Tibial artery (tissue), 4 donors: Measurements from ENCODE around the gene CCDC181.
"Not testable (repeated sequence)": the region's sequence is repeated elsewhere in the genome, so short reads cannot be mapped to it uniquely, and the experiment has no call there.

Source experiments
- DNase-seq, 2 donors: peaks; one replicate each; pipeline ENCODE4 v3.0.0-alpha.2; 2019
- H3K27ac ChIP-seq, 2 donors: fragments of 200-600 bp; sonication (generic) in 1 of 2; 1 replicate in 1 of 2; 2 replicates in 1 of 2; pipeline ENCODE4 v1.5.1; 2018 to 2019; ENCODE audit warnings: mild to moderate bottlenecking in 1 of 2
- H3K27me3 ChIP-seq, 2 donors: fragments of 200-600 bp; sonication (generic) in 1 of 2; one replicate each; pipeline versions ENCODE4 v1.5.1 to v1.6.0; 2016 to 2019
- H3K36me3 ChIP-seq, 3 donors: fragments of 200-600 bp; sonication (generic) in 2 of 3; one replicate each; pipeline ENCODE4 v1.5.1; 2016 to 2019; ENCODE audit warnings: mild to moderate bottlenecking in 2 of 3
- H3K4me1 ChIP-seq, 4 donors: fragments of 200-600 bp; sonication (generic) in 2 of 4; 1 replicate in 3 of 4; 2 replicates in 1 of 4; pipeline ENCODE4 v1.5.1; 2016 to 2019
- H3K4me3 ChIP-seq, 2 donors: fragments of 200-600 bp; sonication (generic) in 1 of 2; 1 replicate in 1 of 2; 2 replicates in 1 of 2; pipeline ENCODE4 v1.5.1; 2018 to 2019; ENCODE audit warnings: mild to moderate bottlenecking in 2 of 2
- H3K9me3 ChIP-seq, 3 donors: fragments of 200-600 bp; sonication (generic) in 1 of 3; one replicate each; pipeline ENCODE4 v1.5.1; 2016 to 2019
- CTCF ChIP-seq, 2 experiments: fragments of 200-600 bp in 1 of 2; fragments of 450-650 bp in 1 of 2; IDR thresholded peaks; one replicate each; pipeline ENCODE4 v1.5.1; 2017 to 2019; ENCODE audit warnings: antibody characterized with exemption in 2 of 2, mild to moderate bottlenecking in 1 of 2, moderate library complexity in 1 of 2
- intact Hi-C: fragments of 100-400 bp; cut with DNase I; formaldehyde crosslinking; loops from one replicate; pipeline ENCODE4 v1.15.0; 2023; ENCODE audit warnings: low total_unique reads

The CCDC181 gene

DNA sequence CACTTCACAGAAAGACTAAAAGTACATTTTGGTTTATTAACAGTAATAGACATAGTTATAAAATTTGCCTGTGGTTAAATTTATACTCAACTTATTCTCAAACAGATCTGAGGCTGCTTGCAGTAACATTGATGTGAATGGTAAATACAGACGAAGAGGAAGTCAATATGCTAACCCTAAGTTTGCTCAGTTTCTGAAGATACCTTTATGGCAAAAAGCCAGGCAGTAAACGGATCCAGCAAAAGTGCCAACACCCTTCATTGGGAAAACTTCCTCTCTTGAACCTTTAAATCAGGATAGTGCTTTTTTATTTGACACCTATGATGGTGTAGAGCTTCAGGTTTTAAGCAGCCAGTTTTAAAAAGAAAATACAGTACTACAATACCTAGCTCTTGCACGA, 16.6 kb upstream of the CCDC181 start:
- Histone ChIP-seq H3K27me3 (no peaks in the 10 kb centered on the region), H3K27ac (no peak overlapping the region), H3K36me3 (no peaks in the 10 kb centered on the region), H3K4me3 (no peak overlapping the region), H3K4me1 (no peaks in the 10 kb centered on the region), H3K9me3 (no peaks in the 10 kb centered on the region)
- intact Hi-C loops = no loop called here
- TF ChIP-seq CTCF (IDR thresholded peaks at IDR 0.05) = no peak
- no peak for DNase-seq

DNA sequence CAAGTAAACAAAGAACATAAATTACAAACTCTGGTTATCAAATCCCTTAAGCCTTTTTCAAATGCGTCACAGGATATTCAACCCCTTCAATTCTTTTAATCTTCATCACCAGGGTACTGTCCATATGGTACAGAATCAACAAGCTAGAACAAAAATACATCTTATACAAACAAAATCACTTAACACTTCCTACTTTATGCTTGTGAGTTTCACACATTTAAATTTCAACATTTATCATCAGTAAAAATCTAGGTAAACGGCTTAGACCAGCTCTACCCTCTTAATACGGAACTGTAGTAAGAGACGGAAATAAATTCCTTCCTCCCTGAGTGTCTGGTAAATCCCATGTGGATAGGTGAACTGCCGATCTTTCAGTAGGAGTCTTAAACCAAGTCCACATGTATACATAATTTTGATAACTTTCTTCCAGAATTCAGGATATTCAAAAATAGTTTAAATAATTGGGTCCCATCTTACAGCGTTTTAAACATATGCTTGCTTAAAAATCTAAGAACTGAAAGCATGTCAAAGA, 1.0 kb downstream of the CCDC181 start:
- Histone ChIP-seq H3K27ac (no peak overlapping the region), H3K9me3 (no peaks in the 10 kb centered on the region), H3K27me3 (no peaks in the 10 kb centered on the region), H3K36me3 (no peaks in the 10 kb centered on the region), H3K4me1 (peaks cover 0 to 12% (median 6%) of the 10 kb centered on the region in 4 donors), H3K4me3 (no peak overlapping the region)
- TF ChIP-seq CTCF (IDR thresholded peaks at IDR 0.05) = no peak
- no peak for DNase-seq
- intact Hi-C loops = no loop called here

- intact Hi-C loops = no loop called here
- Histone ChIP-seq H3K27me3 (no peaks in the 10 kb centered on the region), H3K27ac (no peak overlapping the region), H3K9me3 (no peaks in the 10 kb centered on the region), H3K4me1 (no peaks in the 10 kb centered on the region), H3K4me3 (no peak overlapping the region), H3K36me3 (no peaks in the 10 kb centered on the region)
- no peak for DNase-seq
- no peak for TF ChIP-seq CTCF (IDR thresholded peaks at IDR 0.05)
Observed at GRCh38 chr1:169421309-169421708, 6.0 kb downstream of the CCDC181 start.

DNA sequence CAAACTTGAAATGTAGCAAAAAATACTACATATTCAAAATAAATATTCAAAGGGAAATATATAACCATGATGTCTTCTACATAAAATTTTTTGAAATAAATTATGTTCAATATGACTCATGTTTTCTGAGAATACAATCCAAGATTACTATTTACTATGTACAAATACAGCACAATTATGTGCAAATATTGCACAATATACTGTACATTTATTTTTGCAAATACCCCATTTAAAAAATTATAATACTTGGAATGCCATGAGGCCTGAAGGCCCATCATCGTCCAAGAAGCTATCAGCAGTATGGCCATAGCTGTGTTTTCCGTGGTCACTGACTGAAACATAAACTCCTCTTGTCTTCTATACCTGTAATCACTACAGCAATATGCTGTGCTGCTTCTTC, 12.3 kb downstream of the CCDC181 start:
- DNase-seq = no peak
- peaks cover 0 to 29% (median 16%) of the 10 kb centered on the region in 3 donors for H3K9me3 ChIP-seq
- intact Hi-C loops = no loop called here
- H3K36me3 ChIP-seq = no peaks in the 10 kb centered on the region
- TF ChIP-seq CTCF (IDR thresholded peaks at IDR 0.05) = no peak
- no peaks in the 10 kb centered on the region for H3K27me3 ChIP-seq
- H3K27ac ChIP-seq = no peak overlapping the region
- H3K4me3 ChIP-seq = no peak overlapping the region
- no peaks in the 10 kb centered on the region for H3K4me1 ChIP-seq

DNA sequence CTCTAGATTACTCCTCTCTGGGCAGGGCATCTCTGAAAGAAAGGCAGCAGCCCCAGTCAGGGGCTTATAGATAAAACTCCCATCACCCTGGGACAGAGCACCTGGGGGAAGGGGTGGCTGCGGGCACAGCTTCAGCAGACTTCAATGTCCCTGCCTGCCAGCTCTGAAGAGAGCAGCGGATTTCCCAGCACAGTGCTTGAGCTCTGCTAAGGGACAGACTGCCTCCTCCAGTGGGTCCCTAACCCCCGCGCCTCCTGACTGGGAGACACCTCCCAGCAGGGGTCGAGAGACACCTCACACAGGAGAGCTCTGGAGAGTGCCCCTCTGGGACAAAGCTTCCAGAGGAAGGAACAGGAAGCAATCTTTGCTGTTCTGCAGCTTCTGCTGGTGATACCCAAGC, 18.9 kb downstream of the CCDC181 start:
- H3K27me3 ChIP-seq, DNase-seq, H3K4me1 ChIP-seq, H3K27ac ChIP-seq, H3K4me3 ChIP-seq, intact Hi-C loops, H3K36me3 ChIP-seq: not testable (repeated sequence)
- peaks cover 7 to 70% (median 69%) of the 10 kb centered on the region in 3 donors for H3K9me3 ChIP-seq

DNA sequence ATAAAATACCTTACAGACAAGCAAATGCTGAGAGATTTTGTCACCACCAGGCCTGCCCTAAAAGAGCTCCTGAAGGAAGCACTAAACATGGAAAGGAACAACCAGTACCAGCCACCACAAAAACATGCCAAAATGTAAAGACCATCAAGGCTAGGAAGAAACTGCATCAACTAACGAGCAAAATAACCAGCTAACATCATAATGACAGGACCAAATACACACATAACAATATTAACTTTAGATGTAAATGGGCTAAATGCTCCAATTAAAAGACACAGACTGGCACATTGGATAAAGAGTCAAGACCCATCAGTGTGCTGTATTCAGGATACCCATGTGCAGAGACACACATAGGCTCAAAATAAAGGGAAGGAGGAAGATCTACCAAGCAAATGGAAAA, 24.7 kb downstream of the CCDC181 start:
- intact Hi-C loops, H3K27me3 ChIP-seq, H3K4me1 ChIP-seq, DNase-seq, H3K27ac ChIP-seq, H3K4me3 ChIP-seq: not testable (repeated sequence)
- peaks cover 4 to 49% (median 39%) of the 10 kb centered on the region in 3 donors for H3K9me3 ChIP-seq
- H3K36me3 ChIP-seq = peaks cover 0 to 12% (median 0%) of the 10 kb centered on the region in 3 donors

DNA sequence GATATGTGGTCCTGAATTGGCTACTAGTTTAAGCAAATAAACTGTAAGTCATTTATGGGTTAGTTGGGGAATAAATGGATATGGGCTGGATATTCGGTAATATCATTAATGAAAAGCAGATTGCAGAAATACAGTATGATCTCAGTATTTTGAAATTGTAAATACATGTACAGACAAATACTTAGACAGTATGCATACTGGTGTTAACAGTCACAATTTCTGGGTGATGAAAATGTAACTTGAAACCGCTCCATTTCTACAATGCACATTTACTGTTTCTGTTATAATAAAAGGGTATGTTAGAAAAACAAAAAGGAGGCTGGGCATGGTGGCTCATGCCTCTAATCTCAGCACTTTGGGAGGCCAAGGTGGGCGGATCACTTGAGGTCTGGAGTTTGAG, 31.3 kb downstream of the CCDC181 start:
- DNase-seq = no peak
- TF ChIP-seq CTCF (IDR thresholded peaks at IDR 0.05) = no peak
- H3K9me3 ChIP-seq = peaks cover 0 to 4% (median 2%) of the 10 kb centered on the region in 3 donors
- intact Hi-C loops = no loop called here
- no peak overlapping the region for H3K27ac ChIP-seq
- no peak overlapping the region for H3K4me3 ChIP-seq
- H3K36me3 ChIP-seq = peaks cover 33 to 67% (median 50%) of the 10 kb centered on the region in 3 donors
- H3K4me1 ChIP-seq = no peaks in the 10 kb centered on the region
- H3K27me3 ChIP-seq = no peaks in the 10 kb centered on the region
